ENCODE data around the gene RSBN1L.
A peak's percentile ranks its signal among the peaks of the same experiment; 100 is the strongest.

The RSBN1L gene

GRCh38 chr7:77760809-77761453 is 64.7 kb downstream of the RSBN1L start:
- Histone ChIP-seq H3K9ac (ENCODE audit: low read depth in 1 of 2, low read length in 2 of 2) (no peak overlapping the region), H3K27me3 (ENCODE audit: control insufficient read depth in 2 of 2, insufficient read depth in 2 of 2, low read length in 2 of 2) (no peaks in the 10 kb centered on the region), H3K9me3 (ENCODE audit: control insufficient read depth in 2 of 2, low read length in 2 of 2) (no peaks in the 10 kb centered on the region), H3K4me1 (ENCODE audit: control insufficient read depth in 2 of 2, insufficient read depth in 2 of 2, low read length in 2 of 2) (peaks cover 3 to 6% of the 10 kb centered on the region in 2 donors), H3K27ac (ENCODE audit: low read depth in 2 of 2, low read length in 2 of 2) (no peak overlapping the region), H3K4me3 (ENCODE audit: low read length in 2 of 2) (no peak overlapping the region), H3K36me3 (ENCODE audit: control insufficient read depth in 2 of 2, insufficient read depth in 2 of 2, low read length in 2 of 2) (peaks cover 0 to 3% of the 10 kb centered on the region in 2 donors)

DNA sequence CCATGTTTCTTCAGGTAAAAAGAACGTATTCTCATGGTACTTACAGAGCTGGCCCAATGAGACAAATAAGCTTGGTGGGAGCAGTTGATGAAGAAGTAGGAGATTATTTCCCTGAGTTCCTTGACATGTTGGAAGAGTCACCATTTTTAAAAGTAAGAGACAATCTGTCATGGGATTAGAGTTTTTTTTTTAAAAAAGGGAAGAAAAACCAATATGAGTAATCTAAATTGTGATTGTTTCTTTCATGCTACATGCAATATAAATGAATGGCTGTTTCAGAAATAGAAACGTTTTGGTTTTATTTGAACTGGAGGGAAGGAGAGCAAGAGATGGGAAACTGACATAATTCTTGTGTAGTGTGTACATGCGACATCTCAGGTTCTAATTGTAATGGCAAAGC is 69.2 kb downstream of the RSBN1L start:
- no peak overlapping the region for H3K27ac ChIP-seq (ENCODE audit: low read depth in 2 of 2, low read length in 2 of 2)
- H3K9ac ChIP-seq (ENCODE audit: low read depth in 1 of 2, low read length in 2 of 2), result no peak overlapping the region
- no peaks in the 10 kb centered on the region for H3K9me3 ChIP-seq (ENCODE audit: control insufficient read depth in 2 of 2, low read length in 2 of 2)
- peak overlapping the region in 1 of 2 donors; percentile 20 for H3K4me3 ChIP-seq (ENCODE audit: low read length in 2 of 2)
- H3K27me3 ChIP-seq (ENCODE audit: control insufficient read depth in 2 of 2, insufficient read depth in 2 of 2, low read length in 2 of 2), result no peaks in the 10 kb centered on the region
- peaks cover 8 to 10% of the 10 kb centered on the region in 2 donors for H3K4me1 ChIP-seq (ENCODE audit: control insufficient read depth in 2 of 2, insufficient read depth in 2 of 2, low read length in 2 of 2)
- H3K36me3 ChIP-seq (ENCODE audit: control insufficient read depth in 2 of 2, insufficient read depth in 2 of 2, low read length in 2 of 2), result peaks cover 3 to 11% of the 10 kb centered on the region in 2 donors

- Histone ChIP-seq H3K4me1 (ENCODE audit: control insufficient read depth in 2 of 2, insufficient read depth in 2 of 2, low read length in 2 of 2) (peaks cover 8 to 10% of the 10 kb centered on the region in 2 donors), H3K36me3 (ENCODE audit: control insufficient read depth in 2 of 2, insufficient read depth in 2 of 2, low read length in 2 of 2) (peaks cover 3 to 11% of the 10 kb centered on the region in 2 donors), H3K27me3 (ENCODE audit: control insufficient read depth in 2 of 2, insufficient read depth in 2 of 2, low read length in 2 of 2) (no peaks in the 10 kb centered on the region), H3K9ac (ENCODE audit: low read depth in 1 of 2, low read length in 2 of 2) (no peak overlapping the region), H3K4me3 (ENCODE audit: low read length in 2 of 2) (peak overlapping the region in 1 of 2 donors; percentile 20), H3K9me3 (ENCODE audit: control insufficient read depth in 2 of 2, low read length in 2 of 2) (no peaks in the 10 kb centered on the region), H3K27ac (ENCODE audit: low read depth in 2 of 2, low read length in 2 of 2) (no peak overlapping the region)
Measured at GRCh38 chr7:77765906-77766800, 69.9 kb downstream of the RSBN1L start.

DNA sequence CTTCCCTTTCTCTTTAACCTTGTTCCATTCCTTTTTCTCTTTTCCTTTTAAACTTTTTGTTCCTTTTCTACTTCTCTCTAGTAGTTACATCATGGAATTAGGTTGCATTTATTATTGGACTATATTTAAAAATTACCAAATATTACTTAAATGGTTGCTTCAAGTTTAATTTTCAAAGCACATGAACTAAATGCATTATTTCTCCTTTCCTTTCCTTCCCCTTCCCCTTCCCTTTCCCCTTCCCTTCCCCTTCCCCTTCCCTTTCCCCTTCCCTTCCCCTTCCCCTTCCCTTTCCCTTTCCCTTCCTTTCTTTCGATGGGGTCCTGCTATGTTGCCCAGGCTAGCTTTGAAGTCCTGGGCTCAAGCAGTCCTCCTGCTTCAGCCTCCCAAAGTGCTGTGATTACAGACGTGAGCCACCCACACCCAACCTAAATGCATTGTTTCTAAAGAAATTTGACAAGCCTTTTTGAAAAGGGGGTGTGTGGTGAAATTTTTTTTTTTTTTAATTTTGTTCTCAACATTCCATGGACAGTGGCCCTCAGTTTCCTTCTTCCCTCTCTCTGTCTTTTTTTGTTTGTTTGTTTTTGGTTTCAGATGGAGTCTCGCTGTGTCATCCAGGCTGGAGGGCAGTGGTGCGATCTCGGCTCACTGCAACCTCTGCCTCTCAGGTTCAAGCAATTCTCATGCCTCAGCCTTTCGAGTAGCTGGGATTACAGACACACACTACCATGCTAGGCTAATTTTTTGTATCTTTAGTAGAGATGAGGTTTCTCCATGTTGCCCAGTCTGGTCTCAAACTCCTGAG is 70.7 kb downstream of the RSBN1L start:
- Histone ChIP-seq H3K27ac (ENCODE audit: low read depth in 2 of 2, low read length in 2 of 2) (no peak overlapping the region), H3K4me1 (ENCODE audit: control insufficient read depth in 2 of 2, insufficient read depth in 2 of 2, low read length in 2 of 2) (peaks cover 8 to 10% of the 10 kb centered on the region in 2 donors), H3K27me3 (ENCODE audit: control insufficient read depth in 2 of 2, insufficient read depth in 2 of 2, low read length in 2 of 2) (no peaks in the 10 kb centered on the region), H3K4me3 (ENCODE audit: low read length in 2 of 2) (no peak overlapping the region), H3K9me3 (ENCODE audit: control insufficient read depth in 2 of 2, low read length in 2 of 2) (no peaks in the 10 kb centered on the region), H3K9ac (ENCODE audit: low read depth in 1 of 2, low read length in 2 of 2) (no peak overlapping the region), H3K36me3 (ENCODE audit: control insufficient read depth in 2 of 2, insufficient read depth in 2 of 2, low read length in 2 of 2) (peaks cover 3 to 11% of the 10 kb centered on the region in 2 donors)

- Histone ChIP-seq H3K27me3 (ENCODE audit: control insufficient read depth in 2 of 2, insufficient read depth in 2 of 2, low read length in 2 of 2) (no peaks in the 10 kb centered on the region), H3K9me3 (ENCODE audit: control insufficient read depth in 2 of 2, low read length in 2 of 2) (no peaks in the 10 kb centered on the region), H3K27ac (ENCODE audit: low read depth in 2 of 2, low read length in 2 of 2) (no peak overlapping the region), H3K4me1 (ENCODE audit: control insufficient read depth in 2 of 2, insufficient read depth in 2 of 2, low read length in 2 of 2) (peaks cover 8 to 10% of the 10 kb centered on the region in 2 donors), H3K9ac (ENCODE audit: low read depth in 1 of 2, low read length in 2 of 2) (no peak overlapping the region), H3K36me3 (ENCODE audit: control insufficient read depth in 2 of 2, insufficient read depth in 2 of 2, low read length in 2 of 2) (peaks cover 19 to 22% of the 10 kb centered on the region in 2 donors), H3K4me3 (ENCODE audit: low read length in 2 of 2) (no peak overlapping the region)
Measured at GRCh38 chr7:77770316-77770715, 74.1 kb downstream of the RSBN1L start.

GRCh38 chr7:77771901-77772300 is 75.6 kb downstream of the RSBN1L start:
- peaks cover 18 to 26% of the 10 kb centered on the region in 2 donors for H3K36me3 ChIP-seq (ENCODE audit: control insufficient read depth in 2 of 2, insufficient read depth in 2 of 2, low read length in 2 of 2)
- no peak overlapping the region for H3K27ac ChIP-seq (ENCODE audit: low read depth in 2 of 2, low read length in 2 of 2)
- no peaks in the 10 kb centered on the region for H3K4me1 ChIP-seq (ENCODE audit: control insufficient read depth in 2 of 2, insufficient read depth in 2 of 2, low read length in 2 of 2)
- H3K9me3 ChIP-seq (ENCODE audit: control insufficient read depth in 2 of 2, low read length in 2 of 2), result no peaks in the 10 kb centered on the region
- H3K9ac ChIP-seq (ENCODE audit: low read depth in 1 of 2, low read length in 2 of 2), result no peak overlapping the region
- no peaks in the 10 kb centered on the region for H3K27me3 ChIP-seq (ENCODE audit: control insufficient read depth in 2 of 2, insufficient read depth in 2 of 2, low read length in 2 of 2)
- H3K4me3 ChIP-seq (ENCODE audit: low read length in 2 of 2), result no peak overlapping the region

DNA sequence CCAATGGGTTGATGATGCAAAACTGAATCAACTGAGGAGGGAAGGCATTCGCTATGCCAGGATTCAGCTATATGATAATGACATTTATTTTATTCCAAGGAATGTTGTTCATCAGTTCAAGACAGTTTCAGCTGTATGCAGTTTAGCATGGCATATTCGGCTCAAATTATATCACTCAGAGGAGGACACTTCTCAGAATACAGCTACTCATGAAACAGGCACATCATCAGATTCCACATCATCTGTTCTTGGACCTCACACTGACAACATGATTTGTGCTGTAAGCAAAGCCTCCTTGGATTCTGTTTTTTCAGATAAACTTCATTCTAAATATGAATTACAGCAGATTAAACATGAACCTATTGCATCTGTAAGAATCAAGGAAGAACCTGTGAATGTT is 82.3 kb downstream of the RSBN1L start:
- peaks cover 9 to 18% of the 10 kb centered on the region in 2 donors for H3K4me1 ChIP-seq (ENCODE audit: control insufficient read depth in 2 of 2, insufficient read depth in 2 of 2, low read length in 2 of 2)
- no peaks in the 10 kb centered on the region for H3K27me3 ChIP-seq (ENCODE audit: control insufficient read depth in 2 of 2, insufficient read depth in 2 of 2, low read length in 2 of 2)
- peaks cover 11 to 27% of the 10 kb centered on the region in 2 donors for H3K36me3 ChIP-seq (ENCODE audit: control insufficient read depth in 2 of 2, insufficient read depth in 2 of 2, low read length in 2 of 2)
- H3K27ac ChIP-seq (ENCODE audit: low read depth in 2 of 2, low read length in 2 of 2), result no peak overlapping the region
- H3K4me3 ChIP-seq (ENCODE audit: low read length in 2 of 2), result no peak overlapping the region
- H3K9me3 ChIP-seq (ENCODE audit: control insufficient read depth in 2 of 2, low read length in 2 of 2), result no peaks in the 10 kb centered on the region
- H3K9ac ChIP-seq (ENCODE audit: low read depth in 1 of 2, low read length in 2 of 2), result no peak overlapping the region

DNA sequence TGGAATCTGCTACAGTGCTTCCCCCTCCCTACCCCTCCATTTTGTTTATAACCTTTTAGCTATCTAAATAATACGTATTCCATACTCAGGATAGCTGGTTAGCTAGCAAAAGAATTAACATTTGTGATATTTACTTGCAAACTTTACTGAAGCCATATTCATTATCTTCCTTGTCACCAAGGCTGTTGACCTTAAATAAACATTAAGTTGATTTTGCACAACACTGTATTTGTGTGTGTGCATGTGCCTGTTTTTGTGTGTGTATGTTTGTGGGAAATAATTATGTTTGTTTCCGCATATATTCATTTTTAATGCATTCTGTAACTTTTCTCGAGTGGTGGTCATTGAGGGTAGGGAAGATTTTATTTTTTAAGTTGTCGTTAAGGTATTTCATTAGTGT is 86.1 kb downstream of the RSBN1L start:
- H3K4me3 ChIP-seq (ENCODE audit: low read length in 2 of 2), result no peak overlapping the region
- no peak overlapping the region for H3K9ac ChIP-seq (ENCODE audit: low read depth in 1 of 2, low read length in 2 of 2)
- H3K27me3 ChIP-seq (ENCODE audit: control insufficient read depth in 2 of 2, insufficient read depth in 2 of 2, low read length in 2 of 2), result no peaks in the 10 kb centered on the region
- H3K4me1 ChIP-seq (ENCODE audit: control insufficient read depth in 2 of 2, insufficient read depth in 2 of 2, low read length in 2 of 2), result peaks cover 9 to 25% of the 10 kb centered on the region in 2 donors
- H3K9me3 ChIP-seq (ENCODE audit: control insufficient read depth in 2 of 2, low read length in 2 of 2), result no peaks in the 10 kb centered on the region
- peaks cover 7 to 10% of the 10 kb centered on the region in 2 donors for H3K36me3 ChIP-seq (ENCODE audit: control insufficient read depth in 2 of 2, insufficient read depth in 2 of 2, low read length in 2 of 2)
- peak overlapping the region in 1 of 2 donors; percentile 68 for H3K27ac ChIP-seq (ENCODE audit: low read depth in 2 of 2, low read length in 2 of 2)

DNA sequence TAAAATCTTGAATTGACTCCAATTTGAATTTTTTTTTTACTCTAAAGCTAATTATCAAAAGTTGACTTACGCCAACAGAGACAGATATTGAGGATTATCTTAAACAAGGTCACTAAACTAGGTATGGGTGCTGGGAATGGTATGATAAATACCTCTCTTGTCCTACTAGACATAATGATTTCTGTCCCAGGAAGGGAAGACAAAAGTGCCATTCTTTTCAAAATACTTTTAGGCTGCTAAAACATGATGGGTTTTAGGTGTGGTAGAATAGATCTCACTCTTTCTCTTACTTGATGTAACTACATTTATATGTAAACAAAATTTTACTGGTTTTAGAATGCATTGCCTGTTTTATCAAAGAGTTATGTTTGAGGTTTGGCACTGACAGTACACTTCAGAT is 86.9 kb downstream of the RSBN1L start:
- Histone ChIP-seq H3K27me3 (ENCODE audit: control insufficient read depth in 2 of 2, insufficient read depth in 2 of 2, low read length in 2 of 2) (no peaks in the 10 kb centered on the region), H3K9me3 (ENCODE audit: control insufficient read depth in 2 of 2, low read length in 2 of 2) (no peaks in the 10 kb centered on the region), H3K36me3 (ENCODE audit: control insufficient read depth in 2 of 2, insufficient read depth in 2 of 2, low read length in 2 of 2) (peaks cover 7 to 10% of the 10 kb centered on the region in 2 donors), H3K9ac (ENCODE audit: low read depth in 1 of 2, low read length in 2 of 2) (no peak overlapping the region), H3K27ac (ENCODE audit: low read depth in 2 of 2, low read length in 2 of 2) (peak overlapping the region; percentile 65 to 68), H3K4me1 (ENCODE audit: control insufficient read depth in 2 of 2, insufficient read depth in 2 of 2, low read length in 2 of 2) (peaks cover 9 to 25% of the 10 kb centered on the region in 2 donors), H3K4me3 (ENCODE audit: low read length in 2 of 2) (peak overlapping the region in 1 of 2 donors; percentile 11)

All from mucosa of rectum (tissue), 2 donors.